Tibial artery (tissue), 4 donors: Measurements from ENCODE around the gene HRH2.

ENCODE experiments used
- DNase-seq, 2 donors: peaks; one replicate each; pipeline ENCODE4 v3.0.0-alpha.2; 2019
- H3K27ac ChIP-seq, 2 donors: fragments of 200-600 bp; sonication (generic) in 1 of 2; 1 replicate in 1 of 2; 2 replicates in 1 of 2; pipeline ENCODE4 v1.5.1; 2018 to 2019; ENCODE audit warnings: mild to moderate bottlenecking in 1 of 2
- H3K27me3 ChIP-seq, 2 donors: fragments of 200-600 bp; sonication (generic) in 1 of 2; one replicate each; pipeline versions ENCODE4 v1.5.1 to v1.6.0; 2016 to 2019
- H3K36me3 ChIP-seq, 3 donors: fragments of 200-600 bp; sonication (generic) in 2 of 3; one replicate each; pipeline ENCODE4 v1.5.1; 2016 to 2019; ENCODE audit warnings: mild to moderate bottlenecking in 2 of 3
- H3K4me1 ChIP-seq, 4 donors: fragments of 200-600 bp; sonication (generic) in 2 of 4; 1 replicate in 3 of 4; 2 replicates in 1 of 4; pipeline ENCODE4 v1.5.1; 2016 to 2019
- H3K4me3 ChIP-seq, 2 donors: fragments of 200-600 bp; sonication (generic) in 1 of 2; 1 replicate in 1 of 2; 2 replicates in 1 of 2; pipeline ENCODE4 v1.5.1; 2018 to 2019; ENCODE audit warnings: mild to moderate bottlenecking in 2 of 2
- H3K9me3 ChIP-seq, 3 donors: fragments of 200-600 bp; sonication (generic) in 1 of 3; one replicate each; pipeline ENCODE4 v1.5.1; 2016 to 2019
- intact Hi-C: fragments of 100-400 bp; cut with DNase I; formaldehyde crosslinking; loops from one replicate; pipeline ENCODE4 v1.15.0; 2023; ENCODE audit warnings: low total_unique reads
- TF ChIP-seq, protein P1 (sequence below), 2 experiments: fragments of 200-600 bp in 1 of 2; fragments of 450-650 bp in 1 of 2; IDR thresholded peaks; one replicate each; pipeline ENCODE4 v1.5.1; 2017 to 2019; ENCODE audit warnings: antibody characterized with exemption in 2 of 2, mild to moderate bottlenecking in 1 of 2, moderate library complexity in 1 of 2

The HRH2 gene

GRCh38 chr5:175681045-175681967, 23.4 kb downstream of the HRH2 start:
- intact Hi-C loops = loop anchor here (5.0 kb wide), 1 partner anchor 1409 kb away; no protein-coding TSS in a partner anchor
- no peaks in the 10 kb centered on the region for H3K27me3 ChIP-seq
- no peak overlapping the region for H3K4me3 ChIP-seq
- TF ChIP-seq, protein P1, sequence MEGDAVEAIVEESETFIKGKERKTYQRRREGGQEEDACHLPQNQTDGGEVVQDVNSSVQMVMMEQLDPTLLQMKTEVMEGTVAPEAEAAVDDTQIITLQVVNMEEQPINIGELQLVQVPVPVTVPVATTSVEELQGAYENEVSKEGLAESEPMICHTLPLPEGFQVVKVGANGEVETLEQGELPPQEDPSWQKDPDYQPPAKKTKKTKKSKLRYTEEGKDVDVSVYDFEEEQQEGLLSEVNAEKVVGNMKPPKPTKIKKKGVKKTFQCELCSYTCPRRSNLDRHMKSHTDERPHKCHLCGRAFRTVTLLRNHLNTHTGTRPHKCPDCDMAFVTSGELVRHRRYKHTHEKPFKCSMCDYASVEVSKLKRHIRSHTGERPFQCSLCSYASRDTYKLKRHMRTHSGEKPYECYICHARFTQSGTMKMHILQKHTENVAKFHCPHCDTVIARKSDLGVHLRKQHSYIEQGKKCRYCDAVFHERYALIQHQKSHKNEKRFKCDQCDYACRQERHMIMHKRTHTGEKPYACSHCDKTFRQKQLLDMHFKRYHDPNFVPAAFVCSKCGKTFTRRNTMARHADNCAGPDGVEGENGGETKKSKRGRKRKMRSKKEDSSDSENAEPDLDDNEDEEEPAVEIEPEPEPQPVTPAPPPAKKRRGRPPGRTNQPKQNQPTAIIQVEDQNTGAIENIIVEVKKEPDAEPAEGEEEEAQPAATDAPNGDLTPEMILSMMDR (IDR thresholded peaks at IDR 0.05) = no peak
- peaks cover 0 to 28% (median 11%) of the 10 kb centered on the region in 4 donors for H3K4me1 ChIP-seq
- H3K27ac ChIP-seq = no peak overlapping the region
- H3K36me3 ChIP-seq = no peaks in the 10 kb centered on the region
- DNase-seq = peak in 1 of 2 donors; percentile 61
- no peaks in the 10 kb centered on the region for H3K9me3 ChIP-seq

GRCh38 chr5:175681968-175682340, 24.1 kb downstream of the HRH2 start:
- DNase-seq = no peak
- Histone ChIP-seq H3K27ac (peak overlapping the region in 1 of 2 donors; percentile 6), H3K4me3 (no peak overlapping the region), H3K9me3 (no peaks in the 10 kb centered on the region), H3K36me3 (no peaks in the 10 kb centered on the region), H3K27me3 (no peaks in the 10 kb centered on the region), H3K4me1 (peaks cover 0 to 35% (median 17%) of the 10 kb centered on the region in 4 donors)
- TF ChIP-seq, protein P1 (IDR thresholded peaks at IDR 0.05) = no peak
- intact Hi-C loops = loop anchor here (5.0 kb wide), 1 partner anchor 1410 kb away; no protein-coding TSS in a partner anchor

GRCh38 chr5:175682664-175683063, 24.8 kb downstream of the HRH2 start:
- TF ChIP-seq, protein P1 (IDR thresholded peaks at IDR 0.05) = no peak
- Histone ChIP-seq H3K4me1 (peaks cover 0 to 42% (median 22%) of the 10 kb centered on the region in 4 donors), H3K9me3 (no peaks in the 10 kb centered on the region), H3K4me3 (no peak overlapping the region), H3K36me3 (no peaks in the 10 kb centered on the region), H3K27ac (peak overlapping the region in 1 of 2 donors; percentile 6), H3K27me3 (no peaks in the 10 kb centered on the region)
- intact Hi-C loops = loop anchor here (5.0 kb wide), 1 partner anchor 1410 kb away; no protein-coding TSS in a partner anchor
- no peak for DNase-seq

DNA sequence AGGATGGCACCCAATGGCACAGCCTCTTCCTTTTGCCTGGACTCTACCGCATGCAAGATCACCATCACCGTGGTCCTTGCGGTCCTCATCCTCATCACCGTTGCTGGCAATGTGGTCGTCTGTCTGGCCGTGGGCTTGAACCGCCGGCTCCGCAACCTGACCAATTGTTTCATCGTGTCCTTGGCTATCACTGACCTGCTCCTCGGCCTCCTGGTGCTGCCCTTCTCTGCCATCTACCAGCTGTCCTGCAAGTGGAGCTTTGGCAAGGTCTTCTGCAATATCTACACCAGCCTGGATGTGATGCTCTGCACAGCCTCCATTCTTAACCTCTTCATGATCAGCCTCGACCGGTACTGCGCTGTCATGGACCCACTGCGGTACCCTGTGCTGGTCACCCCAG, 25.4 kb downstream of the HRH2 start:
- H3K4me1 ChIP-seq = peaks cover 0 to 48% (median 23%) of the 10 kb centered on the region in 4 donors
- H3K27me3 ChIP-seq = no peaks in the 10 kb centered on the region
- TF ChIP-seq, protein P1 (IDR thresholded peaks at IDR 0.05) = no peak
- H3K4me3 ChIP-seq = no peak overlapping the region
- intact Hi-C loops = loop anchor here (5.0 kb wide), 1 partner anchor 1411 kb away; no protein-coding TSS in a partner anchor
- DNase-seq = no peak
- H3K36me3 ChIP-seq = no peaks in the 10 kb centered on the region
- H3K9me3 ChIP-seq = no peaks in the 10 kb centered on the region
- no peak overlapping the region for H3K27ac ChIP-seq

DNA sequence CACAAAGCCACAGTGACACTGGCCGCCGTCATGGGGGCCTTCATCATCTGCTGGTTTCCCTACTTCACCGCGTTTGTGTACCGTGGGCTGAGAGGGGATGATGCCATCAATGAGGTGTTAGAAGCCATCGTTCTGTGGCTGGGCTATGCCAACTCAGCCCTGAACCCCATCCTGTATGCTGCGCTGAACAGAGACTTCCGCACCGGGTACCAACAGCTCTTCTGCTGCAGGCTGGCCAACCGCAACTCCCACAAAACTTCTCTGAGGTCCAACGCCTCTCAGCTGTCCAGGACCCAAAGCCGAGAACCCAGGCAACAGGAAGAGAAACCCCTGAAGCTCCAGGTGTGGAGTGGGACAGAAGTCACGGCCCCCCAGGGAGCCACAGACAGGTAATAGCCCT, 26.1 kb downstream of the HRH2 start:
- intact Hi-C loops = loop anchor here (5.0 kb wide), 1 partner anchor 1412 kb away; no protein-coding TSS in a partner anchor
- H3K9me3 ChIP-seq = no peaks in the 10 kb centered on the region
- TF ChIP-seq, protein P1 (IDR thresholded peaks at IDR 0.05) = no peak
- no peak overlapping the region for H3K27ac ChIP-seq
- H3K27me3 ChIP-seq = no peaks in the 10 kb centered on the region
- no peak overlapping the region for H3K4me3 ChIP-seq
- DNase-seq = no peak
- H3K36me3 ChIP-seq = no peaks in the 10 kb centered on the region
- peaks cover 0 to 54% (median 23%) of the 10 kb centered on the region in 4 donors for H3K4me1 ChIP-seq
